CD4-positive, CD25-positive, alpha-beta regulatory T cell (primary cell): ENCODE measurements around the gene EML2. TPM values are rescaled to one million over a fixed set of nuclear protein-coding genes. Genes with fewer than 3 reads are reported as not detected.

Experiments
- ATAC-seq, 2 donors: fragments of 150-1000 bp; cut with Tn5 transposase; one replicate each; pipeline ENCODE4 v1.10.0; 2021; ENCODE audit warnings: low read depth in 2 of 2, moderate number of reproducible peaks in 2 of 2, moderate library complexity in 1 of 2
- DNase-seq, 3 donors: peaks; one replicate each; pipeline versions ENCODE4 v3.0.0 to v3.0.0-alpha.2; 2012 to 2022; ENCODE audit warnings: mixed read lengths in 1 of 3
- H3K27ac ChIP-seq: one replicate; pipeline ENCODE4 v1.7.0; 2013; ENCODE audit warnings: mild to moderate bottlenecking, low read length; ENCODE audit not compliant: insufficient read depth, poor library complexity, severe bottlenecking
- H3K27me3 ChIP-seq: one replicate; pipeline ENCODE4 v1.7.0; 2013; ENCODE audit warnings: low read length; ENCODE audit not compliant: control insufficient read depth, insufficient read depth
- H3K36me3 ChIP-seq: one replicate; pipeline ENCODE4 v1.7.0; 2013; ENCODE audit warnings: mild to moderate bottlenecking, low read length, moderate library complexity; ENCODE audit not compliant: control insufficient read depth, insufficient read depth
- H3K4me1 ChIP-seq: 2 replicates; pipeline ENCODE4 v1.7.0; 2013; ENCODE audit warnings: mild to moderate bottlenecking, low read length; ENCODE audit not compliant: insufficient read depth, control insufficient read depth, poor library complexity, severe bottlenecking
- H3K4me3 ChIP-seq: one replicate; pipeline ENCODE4 v1.7.0; 2013; ENCODE audit warnings: low read depth, mild to moderate bottlenecking, low read length, moderate library complexity
- H3K9me3 ChIP-seq, 2 experiments: 1 replicate in 1 of 2; 2 replicates in 1 of 2; pipeline ENCODE4 v1.7.0; 2013; ENCODE audit warnings: low read length in 2 of 2, mild to moderate bottlenecking in 1 of 2, moderate library complexity in 1 of 2; ENCODE audit not compliant: control insufficient read depth in 2 of 2
- H3K27ac Mint-ChIP-seq, 3 donors: one replicate each; pipeline ENCODE4 v1.8.0; 2020 to 2022; ENCODE audit warnings: mild to moderate bottlenecking in 3 of 3, mixed read lengths in 3 of 3, moderate library complexity in 2 of 3
- H3K27me3 Mint-ChIP-seq: one replicate; pipeline ENCODE4 v1.8.0; 2022; ENCODE audit warnings: mild to moderate bottlenecking, mixed read lengths
- H3K36me3 Mint-ChIP-seq: one replicate; pipeline ENCODE4 v1.8.0; 2020; ENCODE audit warnings: mixed read lengths
- H3K4me1 Mint-ChIP-seq, 4 donors: one replicate each; pipeline ENCODE4 v1.8.0; 2020 to 2022; ENCODE audit warnings: mixed read lengths in 4 of 4, mild to moderate bottlenecking in 1 of 4
- H3K4me3 Mint-ChIP-seq, 4 donors: one replicate each; pipeline ENCODE4 v1.8.0; 2020 to 2022; ENCODE audit warnings: mild to moderate bottlenecking in 4 of 4, mixed read lengths in 4 of 4, moderate library complexity in 3 of 4
- H3K9me3 Mint-ChIP-seq, 7 donors: one replicate each; pipeline ENCODE4 v1.8.0; 2020 to 2022; ENCODE audit warnings: mixed read lengths in 7 of 7, mild to moderate bottlenecking in 3 of 7, moderate library complexity in 2 of 7
- polyA plus RNA-seq, 4 donors: library from polyadenylated mRNA; unstranded; fragments of 300-500 nt; fragmentation: Illumina TruSeq; gene quantifications; one replicate each; pipeline ENCODE4 v1.2.3, GENCODE V29; 2021
- total RNA-seq: library from RNA; stranded (reverse); gene quantifications from one replicate; pipeline ENCODE4 v1.2.3, GENCODE V29; 2022

Gene EML2
- total and polyA plus RNA-seq, 5 donors from 2014 or later = 15.1 to 90.0 (median 21.2) TPM

- peaks cover 37% of the 10 kb centered on the region for H3K36me3 ChIP-seq
- no peaks in the 10 kb centered on the region for H3K27me3 Mint-ChIP-seq
- H3K36me3 Mint-ChIP-seq = peaks cover 27% of the 10 kb centered on the region
- H3K9me3 Mint-ChIP-seq = peaks cover 0 to 5% (median 0%) of the 10 kb centered on the region in 7 donors
- peaks cover 0 to 12% (median 1%) of the 10 kb centered on the region in 4 donors for H3K4me1 Mint-ChIP-seq
- H3K4me3 ChIP-seq = no peak overlapping the region
- H3K4me3 Mint-ChIP-seq = peak overlapping the region in 1 of 4 donors; percentile 31
- peaks cover 10% of the 10 kb centered on the region for H3K4me1 ChIP-seq
- H3K27ac ChIP-seq = no peak overlapping the region
- DNase-seq (no peak), ATAC-seq (no peak)
- no peaks in the 10 kb centered on the region for H3K27me3 ChIP-seq
- no peaks in the 10 kb centered on the region for H3K9me3 ChIP-seq
- H3K27ac Mint-ChIP-seq = no peak overlapping the region
Measured at GRCh38 chr19:45608948-45609347, 30.2 kb downstream of the EML2 start.

- Mint-ChIP-seq H3K27me3 (peaks cover 13% of the 10 kb centered on the region), H3K27ac (peak overlapping the region in 2 of 3 donors; percentile 78 to 87), H3K4me3 (peak overlapping the region in 1 of 4 donors; percentile 72), H3K4me1 (peaks cover 0 to 14% (median 0%) of the 10 kb centered on the region in 4 donors), H3K36me3 (peaks cover 22% of the 10 kb centered on the region), H3K9me3 (peaks cover 0 to 5% (median 0%) of the 10 kb centered on the region in 7 donors)
- Histone ChIP-seq H3K4me3 (peak overlapping the region; percentile 31), H3K36me3 (peaks cover 21% of the 10 kb centered on the region), H3K27me3 (peaks cover 2% of the 10 kb centered on the region), H3K27ac (no peak overlapping the region), H3K4me1 (peaks cover 10% of the 10 kb centered on the region), H3K9me3 (no peaks in the 10 kb centered on the region)
- peak; percentile 29 to 36 (median 30) for DNase-seq
- peak in 1 of 2 donors; percentile 55 for ATAC-seq
Measured at GRCh38 chr19:45607071-45608029, 31.8 kb downstream of the EML2 start.

GRCh38 chr19:45601524-45602374, 37.4 kb downstream of the EML2 start, which contains the start of gene GPR4:
Gene GPR4 (minus strand): TSS chr19:45602212. CDS start chr19:45591866, 10,346 bp downstream.
- no peaks in the 10 kb centered on the region for H3K9me3 ChIP-seq
- Mint-ChIP-seq H3K27me3 (peaks cover 68% of the 10 kb centered on the region), H3K4me3 (peak within 1 kb of the TSS in 1 of 4 donors; percentile 36), H3K27ac (peak within 1 kb of the TSS in 1 of 3 donors; percentile 70), H3K4me1 (peaks cover 0 to 38% (median 24%) of the 10 kb centered on the region in 4 donors), H3K36me3 (peaks cover 4% of the 10 kb centered on the region), H3K9me3 (peaks cover 0 to 1% (median 0%) of the 10 kb centered on the region in 7 donors)
- ATAC-seq (no peak), DNase-seq (no peak)
- H3K4me1 ChIP-seq = peaks cover 7% of the 10 kb centered on the region
- H3K27me3 ChIP-seq = peaks cover 38% of the 10 kb centered on the region
- H3K27ac ChIP-seq = no peak within 1 kb of the TSS
- H3K4me3 ChIP-seq = no peak within 1 kb of the TSS
- no peaks in the 10 kb centered on the region for H3K36me3 ChIP-seq

GRCh38 chr19:45601115-45601514, 38.1 kb downstream of the EML2 start:
- Histone ChIP-seq H3K4me1 (peaks cover 7% of the 10 kb centered on the region), H3K36me3 (no peaks in the 10 kb centered on the region), H3K4me3 (no peak overlapping the region), H3K27ac (no peak overlapping the region), H3K9me3 (no peaks in the 10 kb centered on the region), H3K27me3 (peaks cover 39% of the 10 kb centered on the region)
- Mint-ChIP-seq H3K4me1 (peaks cover 0 to 41% (median 24%) of the 10 kb centered on the region in 4 donors), H3K27ac (no peak overlapping the region), H3K27me3 (peaks cover 74% of the 10 kb centered on the region), H3K36me3 (peaks cover 4% of the 10 kb centered on the region), H3K4me3 (no peak overlapping the region), H3K9me3 (peaks cover 0 to 1% (median 0%) of the 10 kb centered on the region in 7 donors)
- DNase-seq (no peak), ATAC-seq (no peak)

- H3K4me1 Mint-ChIP-seq = peaks cover 0 to 41% (median 24%) of the 10 kb centered on the region in 4 donors
- peaks cover 4% of the 10 kb centered on the region for H3K36me3 Mint-ChIP-seq
- H3K27me3 Mint-ChIP-seq = peaks cover 79% of the 10 kb centered on the region
- Histone ChIP-seq H3K9me3 (no peaks in the 10 kb centered on the region), H3K27ac (no peak overlapping the region), H3K27me3 (peaks cover 39% of the 10 kb centered on the region), H3K4me1 (peaks cover 7% of the 10 kb centered on the region), H3K4me3 (no peak overlapping the region), H3K36me3 (no peaks in the 10 kb centered on the region)
- ATAC-seq = no peak
- peaks cover 0 to 1% (median 0%) of the 10 kb centered on the region in 7 donors for H3K9me3 Mint-ChIP-seq
- H3K4me3 Mint-ChIP-seq = no peak overlapping the region
- no peak overlapping the region for H3K27ac Mint-ChIP-seq
- no peak for DNase-seq
Measured at GRCh38 chr19:45600340-45600885, 38.8 kb downstream of the EML2 start.

DNA sequence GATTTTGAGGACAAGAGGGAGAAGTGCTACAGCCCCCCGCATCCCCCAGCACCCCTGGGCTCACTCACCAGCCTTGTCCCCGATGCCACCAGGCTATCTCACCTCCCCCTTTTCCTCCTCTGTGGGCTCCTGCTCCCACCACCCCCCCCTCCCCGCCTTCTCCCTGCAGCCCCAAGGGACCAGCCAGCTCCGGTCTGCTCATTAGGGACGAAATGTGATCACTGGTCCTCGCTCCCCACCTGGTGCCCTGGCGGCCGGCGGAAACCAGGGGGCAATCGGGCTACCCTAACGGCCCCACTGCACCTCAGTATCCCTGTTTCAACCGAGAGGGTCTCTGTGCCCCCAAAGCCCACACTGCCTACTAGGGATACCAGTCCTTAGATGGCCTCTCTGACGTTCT, 39.9 kb downstream of the EML2 start:
- Mint-ChIP-seq H3K27me3 (peaks cover 79% of the 10 kb centered on the region), H3K36me3 (peaks cover 4% of the 10 kb centered on the region), H3K4me1 (peaks cover 0 to 41% (median 24%) of the 10 kb centered on the region in 4 donors), H3K27ac (no peak overlapping the region), H3K4me3 (no peak overlapping the region), H3K9me3 (peaks cover 0 to 1% (median 0%) of the 10 kb centered on the region in 7 donors)
- Histone ChIP-seq H3K4me1 (peaks cover 7% of the 10 kb centered on the region), H3K4me3 (no peak overlapping the region), H3K27me3 (peaks cover 39% of the 10 kb centered on the region), H3K36me3 (no peaks in the 10 kb centered on the region), H3K27ac (no peak overlapping the region), H3K9me3 (no peaks in the 10 kb centered on the region)
- ATAC-seq (no peak), DNase-seq (no peak)
